RPMI8226 (cell line): ENCODE data around the gene SIGLEC9.

Source experiments
- DNase-seq: peaks from one replicate; pipeline ENCODE4 v3.0.0-alpha.2; 2015

The SIGLEC9 gene

GRCh38 chr19:51147663-51148062 lies 23.0 kb downstream of the SIGLEC9 start:
- no peak for DNase-seq

GRCh38 chr19:51148580-51148979 lies 23.9 kb downstream of the SIGLEC9 start:
- no peak for DNase-seq

- DNase-seq = no peak
Observed at GRCh38 chr19:51150627-51151026, 25.9 kb downstream of the SIGLEC9 start.

GRCh38 chr19:51156710-51157109 lies 32.0 kb downstream of the SIGLEC9 start:
- no peak for DNase-seq

- no peak for DNase-seq
Observed at GRCh38 chr19:51157265-51157664, 32.6 kb downstream of the SIGLEC9 start.

GRCh38 chr19:51158474-51159129 lies 33.9 kb downstream of the SIGLEC9 start:
- peak; percentile 81 for DNase-seq

GRCh38 chr19:51159656-51160055 lies 35.0 kb downstream of the SIGLEC9 start:
- no peak for DNase-seq

- no peak for DNase-seq
Observed at GRCh38 chr19:51161266-51161665, 36.6 kb downstream of the SIGLEC9 start.

- no peak for DNase-seq
Observed at GRCh38 chr19:51161867-51162496, 37.3 kb downstream of the SIGLEC9 start.

GRCh38 chr19:51163257-51163656 lies 38.6 kb downstream of the SIGLEC9 start:
- no peak for DNase-seq

GRCh38 chr19:51164215-51164614 lies 39.5 kb downstream of the SIGLEC9 start:
- no peak for DNase-seq

GRCh38 chr19:51166846-51167490 lies 42.3 kb downstream of the SIGLEC9 start:
- DNase-seq = peak; percentile 63

GRCh38 chr19:51168564-51169282 lies 44.0 kb downstream of the SIGLEC9 start:
- no peak for DNase-seq

- DNase-seq = peak; percentile 77
Observed at GRCh38 chr19:51169283-51169918, 44.7 kb downstream of the SIGLEC9 start.

GRCh38 chr19:51172223-51172622 lies 47.5 kb downstream of the SIGLEC9 start:
- no peak for DNase-seq

- no peak for DNase-seq
Observed at GRCh38 chr19:51173681-51174080, 49.0 kb downstream of the SIGLEC9 start.

- DNase-seq = no peak
Observed at GRCh38 chr19:51179256-51179655, 54.5 kb downstream of the SIGLEC9 start.
